Cardiac fibroblast (primary cell): ENCODE measurements around the gene PLXNA2.

ENCODE experiments used
- DNase-seq, 2 donors: peaks; one replicate each; pipeline versions ENCODE4 v3.0.0 to v3.0.0-alpha.2; 2010; ENCODE audit warnings: low read depth in 2 of 2
- H3K4me3 ChIP-seq, 2 donors: replicated peaks in 1 of 2; 1 replicate in 1 of 2; 2 replicates in 1 of 2; pipeline ENCODE4 v1.5.1; 2011; ENCODE audit warnings: low read depth in 2 of 2, low read length in 2 of 2, mild to moderate bottlenecking in 2 of 2, moderate library complexity in 1 of 2
- TF ChIP-seq, protein P1 (sequence below): IDR thresholded peaks from one replicate; pipeline ENCODE4 v1.5.1; 2011; ENCODE audit warnings: low read depth, mild to moderate bottlenecking, low read length, inconsistent platforms

Gene PLXNA2

DNA sequence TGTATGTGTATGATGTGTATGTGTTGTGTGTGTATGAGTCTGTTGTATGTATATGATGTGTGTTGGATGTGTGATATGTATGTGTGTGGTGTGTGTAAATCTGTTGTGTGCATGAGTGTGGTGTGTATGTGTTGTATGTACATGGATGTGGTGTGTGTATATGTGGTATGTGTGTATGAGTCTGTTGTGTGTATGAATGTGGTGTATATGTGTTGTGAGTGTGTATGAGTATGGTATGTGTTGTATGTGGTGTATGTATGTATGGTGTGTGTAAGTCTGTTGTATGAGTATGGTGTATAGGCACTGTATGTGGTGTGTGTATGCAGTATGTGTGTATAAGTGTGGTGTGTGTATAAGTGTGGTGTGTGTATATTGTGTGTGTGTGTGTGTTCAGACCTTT is 95.0 kb downstream of the PLXNA2 start:
- TF ChIP-seq, protein P1, sequence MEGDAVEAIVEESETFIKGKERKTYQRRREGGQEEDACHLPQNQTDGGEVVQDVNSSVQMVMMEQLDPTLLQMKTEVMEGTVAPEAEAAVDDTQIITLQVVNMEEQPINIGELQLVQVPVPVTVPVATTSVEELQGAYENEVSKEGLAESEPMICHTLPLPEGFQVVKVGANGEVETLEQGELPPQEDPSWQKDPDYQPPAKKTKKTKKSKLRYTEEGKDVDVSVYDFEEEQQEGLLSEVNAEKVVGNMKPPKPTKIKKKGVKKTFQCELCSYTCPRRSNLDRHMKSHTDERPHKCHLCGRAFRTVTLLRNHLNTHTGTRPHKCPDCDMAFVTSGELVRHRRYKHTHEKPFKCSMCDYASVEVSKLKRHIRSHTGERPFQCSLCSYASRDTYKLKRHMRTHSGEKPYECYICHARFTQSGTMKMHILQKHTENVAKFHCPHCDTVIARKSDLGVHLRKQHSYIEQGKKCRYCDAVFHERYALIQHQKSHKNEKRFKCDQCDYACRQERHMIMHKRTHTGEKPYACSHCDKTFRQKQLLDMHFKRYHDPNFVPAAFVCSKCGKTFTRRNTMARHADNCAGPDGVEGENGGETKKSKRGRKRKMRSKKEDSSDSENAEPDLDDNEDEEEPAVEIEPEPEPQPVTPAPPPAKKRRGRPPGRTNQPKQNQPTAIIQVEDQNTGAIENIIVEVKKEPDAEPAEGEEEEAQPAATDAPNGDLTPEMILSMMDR: no peak
- no peak overlapping the region for H3K4me3 ChIP-seq
- no peak for DNase-seq

DNA sequence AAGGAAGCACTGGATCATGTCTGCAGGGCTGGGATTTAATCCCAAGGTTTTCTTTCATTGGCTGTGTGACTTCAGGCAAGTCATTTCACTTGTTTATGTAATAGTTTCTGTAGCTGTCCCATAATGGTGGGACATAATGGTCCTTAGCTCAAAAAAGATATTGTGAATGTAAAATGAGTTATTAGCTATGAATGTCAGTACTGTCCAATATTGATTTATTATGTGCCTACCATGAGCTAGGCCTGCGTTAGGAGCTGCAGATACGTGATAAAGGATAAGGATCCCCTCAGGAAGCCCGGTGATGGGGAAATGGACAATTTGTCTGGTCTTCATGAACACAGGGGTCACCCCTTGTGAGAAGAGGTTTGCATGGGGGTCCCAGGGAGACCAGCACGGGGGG is 95.8 kb downstream of the PLXNA2 start:
- no peak overlapping the region for H3K4me3 ChIP-seq
- DNase-seq: no peak
- TF ChIP-seq, protein P1: no peak

DNA sequence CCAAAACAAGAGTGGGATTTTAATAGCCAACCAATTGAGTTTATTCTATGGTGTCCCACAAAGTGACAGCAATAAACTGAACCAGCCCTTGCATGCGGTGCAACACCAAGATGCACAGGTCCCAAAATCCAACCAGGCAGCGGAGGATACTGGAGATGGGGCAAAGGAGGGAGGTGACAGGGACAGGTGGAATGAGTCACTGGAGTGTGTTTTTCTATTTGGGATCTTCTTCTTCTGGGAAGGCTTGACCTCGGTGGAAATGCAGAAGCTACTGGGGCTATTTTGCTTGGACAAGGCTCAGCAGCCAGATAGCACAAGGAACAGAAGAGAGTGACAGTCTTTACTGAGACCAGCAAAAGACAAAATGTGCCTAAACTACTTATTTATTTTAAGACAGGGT is 97.5 kb downstream of the PLXNA2 start:
- H3K4me3 ChIP-seq: no peak overlapping the region
- TF ChIP-seq, protein P1: no peak
- no peak for DNase-seq

DNA sequence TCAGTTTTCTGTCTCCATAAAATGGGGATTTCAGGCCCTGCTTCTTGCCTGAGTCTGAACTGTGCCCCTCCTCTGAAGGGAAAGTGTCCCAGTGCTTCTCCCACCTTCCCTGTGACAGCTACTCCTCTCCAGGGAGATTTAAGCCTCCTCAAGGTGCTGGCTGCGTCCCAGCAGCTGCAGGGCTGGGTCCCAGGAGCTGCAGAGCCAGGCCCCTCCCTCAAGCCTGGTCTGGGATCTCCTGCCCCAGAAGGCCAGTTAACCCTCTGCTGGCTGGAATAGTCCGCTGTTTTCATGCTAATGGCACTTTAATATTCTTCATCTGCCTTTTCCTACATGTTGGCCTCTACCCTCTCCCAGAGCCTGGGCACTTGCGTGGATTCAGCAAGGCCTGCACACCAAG is 99.0 kb downstream of the PLXNA2 start:
- TF ChIP-seq, protein P1: no peak

DNA sequence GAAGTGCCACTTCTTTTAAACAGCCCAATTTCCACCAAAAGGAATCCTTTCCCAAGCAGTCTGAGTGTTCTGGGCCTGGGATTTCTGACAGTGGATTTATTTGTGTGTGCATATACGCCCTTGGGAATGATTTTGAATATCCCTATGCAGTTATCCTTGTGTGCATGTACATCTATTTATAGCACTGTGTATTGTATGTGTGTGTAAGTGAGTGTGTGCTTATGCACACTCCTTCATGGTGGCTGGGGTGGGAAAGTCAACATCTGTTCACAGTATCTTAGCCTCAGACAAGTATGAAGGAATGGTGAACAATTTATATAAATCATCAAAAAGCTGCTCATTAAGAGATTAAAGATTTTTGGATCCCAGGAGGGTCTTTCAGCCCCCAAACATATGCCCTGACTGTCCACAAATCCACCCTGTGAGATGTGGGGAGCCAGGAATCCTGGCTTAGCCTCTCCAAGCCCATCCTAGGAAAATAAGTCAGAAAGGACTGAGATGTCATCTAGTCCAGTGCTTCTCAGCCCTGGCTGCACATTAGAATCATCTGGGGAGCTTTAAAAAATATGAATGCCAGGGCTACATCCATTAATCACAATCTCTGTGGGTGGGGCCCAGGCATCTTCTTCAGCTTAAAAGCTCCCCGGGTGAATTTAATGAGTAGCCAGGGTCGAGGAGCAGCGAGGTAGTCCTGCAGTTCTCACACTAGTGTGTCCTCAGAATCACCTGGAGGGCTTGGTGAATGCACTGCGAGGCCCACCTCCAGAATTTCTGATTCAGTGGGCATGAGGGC is 101.4 kb downstream of the PLXNA2 start:
- TF ChIP-seq, protein P1: no peak
- DNase-seq: no peak
- H3K4me3 ChIP-seq: no peak overlapping the region

More for the DNA sequence above, 99.0 kb downstream of the PLXNA2 start:
- DNase-seq: no peak
- no peak overlapping the region for H3K4me3 ChIP-seq

DNA sequence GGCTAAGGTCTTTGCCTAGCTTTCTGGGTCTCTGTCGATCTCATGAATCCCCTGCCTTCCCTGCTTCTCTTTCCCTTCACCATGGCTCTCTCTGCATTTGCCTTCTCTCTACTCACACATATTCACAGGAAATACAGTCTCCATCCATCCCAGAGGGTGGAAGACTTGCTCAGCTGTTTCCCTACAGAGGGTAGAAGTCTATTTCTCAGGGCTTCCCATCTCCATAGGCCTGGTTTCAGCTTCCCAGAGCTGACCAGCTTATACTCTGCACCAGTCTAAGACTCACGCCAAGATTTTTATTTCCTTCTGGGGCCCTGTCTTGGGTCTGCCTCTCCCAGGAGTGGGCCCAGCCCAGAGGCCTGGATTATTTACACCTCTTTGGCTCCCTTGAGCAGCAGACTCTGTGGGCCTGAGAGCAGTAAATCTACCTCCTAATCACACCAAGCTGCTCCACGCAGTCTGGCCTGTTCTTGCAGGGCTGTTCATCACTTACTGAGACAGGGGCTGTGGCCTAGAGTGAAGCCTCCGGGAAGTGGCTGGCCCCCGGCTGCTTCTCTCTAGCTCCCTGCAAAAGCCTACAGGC is 102.5 kb downstream of the PLXNA2 start:
- TF ChIP-seq, protein P1: no peak
- H3K4me3 ChIP-seq: no peak overlapping the region
- DNase-seq: no peak
